H1 (cell line): ENCODE results near the gene SPCS1.
A peak's percentile ranks its signal among the peaks of the same experiment; 100 is the strongest.

Experiments
- KDM5A ChIP-seq: fragments of 200-600 bp; IDR thresholded peaks from 2 replicates; pipeline ENCODE4 v1.7.1; 2012; ENCODE audit warnings: mild to moderate bottlenecking, low read length, inconsistent platforms, mixed read lengths
- TCF12 ChIP-seq: IDR thresholded peaks from 2 replicates; pipeline ENCODE4 v1.6.1; 2011; ENCODE audit warnings: low read depth, mild to moderate bottlenecking, low read length

GRCh38 chr3:52685285-52685708 is 20.6 kb upstream of the SPCS1 start:
- TF ChIP-seq TCF12 = 0 out of 2 replicates have a peak, but pooled peaks have one; percentile 55
- no peak for TF ChIP-seq KDM5A
